GM18517 (cell line): Measurements from ENCODE around the gene DVL3.
"Not testable (repeated sequence)": the region's sequence is repeated elsewhere in the genome, so short reads cannot be mapped to it uniquely, and the experiment has no call there.

ENCODE experiments used
- ATAC-seq: cut with Tn5 transposase; IDR thresholded peaks from one replicate; pipeline ENCODE4 v1.9.1; 2021; ENCODE audit warnings: mild to moderate bottlenecking, moderate library complexity; ENCODE audit not compliant: unreplicated experiment

Gene DVL3

DNA sequence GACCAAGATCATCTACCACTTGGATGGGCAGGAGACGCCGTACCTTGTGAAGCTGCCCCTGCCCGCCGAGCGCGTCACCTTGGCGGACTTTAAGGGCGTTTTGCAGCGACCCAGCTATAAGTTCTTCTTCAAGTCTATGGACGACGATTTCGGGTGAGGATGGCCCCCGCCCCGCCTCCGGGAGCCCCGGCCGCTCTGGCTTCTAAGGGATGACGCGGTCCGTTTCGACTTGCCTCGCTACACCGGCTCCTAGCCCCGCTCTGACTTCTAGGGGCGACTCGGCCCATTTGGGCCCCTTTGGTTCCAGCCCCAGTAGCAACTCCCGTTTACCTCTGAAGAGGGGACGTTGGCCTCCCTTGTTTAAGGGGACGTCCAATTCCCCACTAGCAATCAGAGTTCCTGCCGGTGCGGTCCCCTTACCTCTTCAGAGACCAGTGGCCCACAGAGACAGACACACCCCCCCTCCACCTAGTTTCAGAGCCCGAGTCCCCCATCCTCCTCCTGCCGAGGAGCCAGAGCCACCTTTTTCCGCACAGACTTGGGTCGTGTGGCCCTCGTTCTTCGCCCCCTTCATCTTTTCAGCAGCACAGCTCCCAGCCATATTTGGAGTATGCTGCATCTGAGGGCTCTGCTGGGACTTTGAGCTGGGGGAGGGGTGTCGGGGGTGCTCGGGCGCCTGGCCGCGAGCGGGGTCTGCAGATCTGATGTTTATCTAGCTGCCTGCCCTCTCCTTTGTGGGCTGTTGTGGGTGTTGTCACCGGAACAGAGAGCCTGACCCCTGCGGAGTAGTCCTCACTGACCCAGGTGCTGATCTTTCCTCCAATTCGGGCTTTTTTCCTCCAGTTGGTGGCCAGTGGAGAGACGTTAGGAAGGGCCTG is 706 bp downstream of the DVL3 start:
- peak; percentile 28 for ATAC-seq

GRCh38 chr3:184156522-184156955 is 1.4 kb downstream of the DVL3 start:
- no peak for ATAC-seq

- ATAC-seq, result no peak
Observed at GRCh38 chr3:184157206-184157605, 2.0 kb downstream of the DVL3 start.

DNA sequence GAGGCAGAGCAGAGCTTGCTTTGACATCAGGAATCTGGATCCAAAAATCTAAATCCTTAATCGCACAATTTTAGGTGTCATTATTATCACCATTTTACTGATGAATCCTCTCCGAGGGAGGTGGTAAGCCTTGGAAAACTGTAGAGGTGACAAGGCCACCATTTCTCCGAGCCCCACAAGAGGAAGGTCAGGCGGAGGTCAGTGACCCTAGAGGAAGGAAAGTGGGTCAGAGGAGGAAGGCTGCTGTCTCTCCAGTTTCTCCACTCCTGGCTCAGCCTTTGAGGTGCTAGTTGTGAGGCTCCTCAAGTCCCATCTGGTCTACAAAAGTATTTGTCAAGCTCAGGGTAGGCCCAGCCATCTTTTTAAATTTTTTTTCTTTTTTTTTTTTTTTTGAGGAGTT is 3.2 kb downstream of the DVL3 start:
- no peak for ATAC-seq

DNA sequence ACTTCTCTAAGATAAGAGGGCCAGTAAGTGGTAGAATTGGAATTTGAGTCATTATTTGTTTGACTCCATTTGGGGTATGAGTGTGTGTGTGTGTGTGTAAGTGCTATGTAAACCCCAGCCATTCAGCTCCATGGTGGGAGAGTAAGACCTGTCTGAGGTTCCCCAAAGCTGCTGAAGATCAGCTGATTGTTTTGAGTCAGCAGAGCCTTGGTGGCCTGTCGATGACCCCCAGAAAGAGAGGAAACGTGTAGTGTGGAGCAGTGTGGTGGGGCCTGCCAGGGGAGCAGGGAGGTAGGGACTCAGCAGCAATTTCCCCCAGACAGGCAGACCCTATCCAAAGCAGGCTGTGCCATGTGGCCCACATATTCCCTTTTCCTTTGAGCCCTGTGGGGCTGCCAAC is 5.3 kb downstream of the DVL3 start:
- ATAC-seq, result no peak

GRCh38 chr3:184162571-184163070 is 7.4 kb downstream of the DVL3 start:
- ATAC-seq, result not testable (repeated sequence)

DNA sequence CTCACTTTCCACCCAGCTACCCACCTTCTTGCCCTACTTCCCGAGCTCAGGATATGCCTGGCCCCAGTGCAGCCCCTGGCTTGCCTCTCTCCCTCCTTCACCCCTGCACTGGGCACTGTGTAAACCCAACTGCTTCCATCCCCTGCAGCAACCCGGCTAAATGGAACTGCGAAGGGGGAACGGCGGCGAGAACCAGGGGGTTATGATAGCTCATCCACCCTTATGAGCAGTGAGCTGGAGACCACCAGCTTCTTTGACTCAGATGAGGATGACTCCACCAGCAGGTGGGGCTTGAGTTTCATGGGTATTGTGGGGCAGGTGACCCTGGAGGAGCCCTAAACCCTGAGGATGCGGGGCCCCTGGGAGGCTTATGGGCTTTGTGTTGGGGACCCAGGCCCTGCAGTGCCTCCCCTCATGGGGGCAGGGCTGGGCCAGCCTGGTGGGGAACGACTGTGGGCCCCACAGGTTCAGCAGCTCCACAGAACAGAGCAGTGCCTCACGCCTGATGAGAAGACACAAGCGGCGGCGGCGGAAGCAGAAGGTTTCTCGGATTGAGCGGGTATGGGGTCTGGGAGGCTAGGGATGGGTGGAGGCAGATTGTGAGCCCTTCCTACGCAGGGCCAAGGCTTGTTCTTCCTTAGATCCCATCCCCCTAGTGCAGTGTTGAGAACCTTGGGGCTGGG is 9.6 kb downstream of the DVL3 start:
- ATAC-seq, result no peak

GRCh38 chr3:184165543-184165942 is 10.4 kb downstream of the DVL3 start:
- ATAC-seq, result no peak

DNA sequence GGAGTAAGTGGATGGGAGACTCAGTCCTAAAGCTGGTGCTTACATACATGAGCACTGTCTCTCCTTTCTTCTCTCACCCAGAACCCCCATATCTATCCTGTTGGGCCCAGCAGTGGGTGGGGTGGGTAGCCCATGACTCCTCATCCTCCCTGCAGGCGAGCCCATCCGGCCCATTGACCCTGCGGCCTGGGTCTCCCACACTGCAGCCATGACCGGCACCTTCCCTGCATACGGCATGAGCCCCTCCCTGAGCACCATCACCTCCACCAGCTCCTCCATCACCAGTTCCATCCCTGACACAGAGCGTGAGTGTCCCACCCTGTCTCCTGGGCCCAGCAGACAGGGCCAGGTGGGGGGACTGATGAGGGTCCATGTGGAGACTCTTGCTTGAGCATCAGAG is 11.5 kb downstream of the DVL3 start:
- no peak for ATAC-seq

DNA sequence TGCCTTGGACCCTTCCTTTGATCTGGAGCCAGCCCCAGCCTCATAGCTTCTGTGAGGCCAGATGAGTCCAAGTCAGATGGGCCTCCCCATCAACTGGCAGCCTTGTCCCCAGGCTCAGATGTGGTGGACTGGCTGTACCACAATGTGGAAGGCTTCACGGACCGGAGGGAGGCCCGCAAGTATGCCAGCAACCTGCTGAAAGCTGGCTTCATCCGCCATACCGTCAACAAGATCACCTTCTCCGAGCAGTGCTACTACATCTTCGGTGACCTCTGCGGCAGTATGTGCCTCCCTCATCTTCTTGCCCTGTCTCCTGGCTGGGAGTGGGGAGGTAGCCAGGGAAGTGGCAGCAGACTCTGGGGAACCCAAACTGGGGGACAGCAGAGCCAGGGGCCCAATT is 12.6 kb downstream of the DVL3 start:
- ATAC-seq, result no peak

DNA sequence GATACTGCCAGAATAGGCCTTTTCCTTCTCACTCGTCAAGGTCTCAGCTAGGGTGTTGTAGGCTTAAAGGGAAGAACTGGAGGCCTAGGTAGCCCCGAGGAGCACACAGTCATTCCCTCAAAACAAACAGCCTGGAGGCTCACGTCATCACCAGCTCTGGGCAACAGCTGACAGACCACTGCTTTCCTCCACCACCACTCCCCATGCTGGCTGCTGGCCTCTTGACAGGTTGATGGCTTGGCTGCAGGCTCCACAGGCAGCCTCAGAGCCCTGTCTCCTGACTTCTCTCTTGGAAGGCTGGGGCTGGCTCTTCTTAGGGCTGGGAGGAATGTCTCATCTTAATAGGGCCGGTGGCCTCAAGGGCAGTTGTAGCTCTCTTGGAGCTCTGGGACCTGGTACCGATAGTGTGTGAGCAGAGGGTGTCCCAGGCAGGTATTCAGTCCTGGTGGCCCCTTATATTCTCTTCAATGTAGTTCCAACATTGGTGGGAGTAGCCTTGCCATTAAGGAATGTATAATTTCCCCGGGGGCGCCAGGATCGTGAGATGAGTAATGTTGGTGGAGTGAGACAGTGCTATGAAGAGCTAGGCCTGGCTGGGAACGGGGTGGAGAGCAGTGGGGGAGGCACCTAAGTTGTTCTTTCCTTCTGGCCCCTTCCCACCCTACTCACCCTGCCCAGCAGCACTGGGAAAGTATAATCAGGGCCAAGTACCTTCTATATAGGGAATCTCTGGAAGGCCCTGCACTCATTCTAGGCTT is 13.4 kb downstream of the DVL3 start:
- ATAC-seq, result no peak

DNA sequence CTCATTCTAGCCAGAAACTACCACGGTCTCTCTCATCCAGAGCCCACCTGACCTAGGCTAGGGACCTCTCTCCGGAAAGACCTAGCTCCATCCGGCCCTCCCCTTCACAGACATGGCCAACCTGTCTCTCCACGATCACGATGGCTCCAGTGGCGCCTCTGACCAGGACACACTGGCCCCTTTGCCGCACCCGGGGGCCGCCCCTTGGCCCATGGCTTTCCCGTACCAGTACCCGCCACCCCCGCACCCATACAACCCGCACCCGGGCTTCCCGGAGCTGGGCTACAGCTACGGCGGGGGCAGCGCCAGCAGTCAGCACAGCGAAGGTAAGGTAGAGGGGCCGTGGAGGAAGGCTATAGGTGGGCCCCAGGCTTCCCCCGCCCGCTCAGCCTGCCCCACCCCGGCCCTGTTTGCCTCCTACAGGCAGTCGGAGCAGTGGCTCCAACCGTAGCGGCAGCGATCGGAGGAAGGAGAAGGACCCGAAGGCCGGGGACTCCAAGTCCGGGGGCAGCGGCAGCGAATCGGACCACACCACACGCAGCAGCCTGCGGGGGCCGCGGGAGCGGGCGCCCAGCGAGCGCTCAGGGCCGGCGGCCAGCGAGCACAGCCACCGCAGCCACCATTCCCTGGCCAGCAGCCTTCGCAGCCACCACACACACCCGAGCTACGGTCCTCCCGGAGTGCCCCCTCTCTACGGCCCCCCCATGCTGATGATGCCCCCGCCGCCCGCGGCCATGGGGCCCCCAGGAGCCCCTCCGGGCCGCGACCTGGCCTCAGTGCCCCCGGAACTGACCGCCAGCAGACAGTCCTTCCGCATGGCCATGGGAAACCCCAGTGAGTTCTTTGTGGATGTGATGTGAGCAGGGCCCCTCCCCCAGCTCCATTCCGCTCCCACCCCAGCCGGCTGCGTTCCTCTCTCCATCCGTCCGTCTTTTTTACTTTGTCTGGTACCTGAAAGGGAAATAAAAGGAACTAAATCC is 15.0 kb downstream of the DVL3 start:
- ATAC-seq, result no peak

DNA sequence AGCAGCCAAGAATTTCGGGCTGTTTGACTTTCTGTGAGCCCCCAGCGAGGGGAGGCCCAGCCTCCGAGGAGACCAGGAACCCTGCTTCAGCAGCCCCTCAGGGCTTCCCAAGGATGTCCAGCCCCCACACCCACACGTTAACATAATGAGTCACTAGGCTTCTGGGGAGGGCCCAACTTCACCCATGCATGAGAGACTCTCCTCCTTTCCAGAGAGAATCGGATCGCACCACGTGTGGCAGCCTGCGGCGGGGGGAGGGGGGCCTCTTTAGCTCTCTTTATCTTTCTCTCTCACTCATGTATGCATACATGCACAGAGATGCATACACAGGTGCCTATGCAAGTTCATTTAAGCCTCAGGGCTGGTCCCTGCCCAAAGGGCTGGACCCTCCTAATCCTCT is 16.4 kb downstream of the DVL3 start:
- no peak for ATAC-seq

GRCh38 chr3:184172681-184173373 is 17.6 kb downstream of the DVL3 start:
- no peak for ATAC-seq

- no peak for ATAC-seq
Observed at GRCh38 chr3:184173374-184173722, 18.2 kb downstream of the DVL3 start.

DNA sequence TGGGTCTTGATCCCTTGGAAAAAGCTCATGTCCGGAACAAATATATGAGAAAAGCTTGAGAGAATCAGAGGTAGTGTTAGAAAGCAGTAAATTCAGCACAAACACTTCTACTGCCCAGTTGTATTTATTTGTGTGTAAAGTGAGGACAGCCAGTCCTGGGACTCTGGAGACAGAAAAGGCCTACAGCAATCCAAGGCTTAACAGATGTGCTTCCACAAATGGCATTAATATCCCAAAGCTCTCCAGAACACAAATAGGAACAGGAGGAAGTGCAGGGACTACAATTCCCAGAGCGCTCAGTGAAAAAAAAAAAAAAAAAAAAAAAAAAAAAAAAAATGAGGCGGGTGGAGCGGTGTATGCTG is 19.1 kb downstream of the DVL3 start:
- no peak for ATAC-seq

- peak; percentile 94 for ATAC-seq
Observed at GRCh38 chr3:184174646-184175492, 19.7 kb downstream of the DVL3 start, which contains the start of gene AP2M1. TSS of gene AP2M1 (plus strand) at chr3:184174855. CDS start at chr3:184176994, 2,139 bp downstream.

DNA sequence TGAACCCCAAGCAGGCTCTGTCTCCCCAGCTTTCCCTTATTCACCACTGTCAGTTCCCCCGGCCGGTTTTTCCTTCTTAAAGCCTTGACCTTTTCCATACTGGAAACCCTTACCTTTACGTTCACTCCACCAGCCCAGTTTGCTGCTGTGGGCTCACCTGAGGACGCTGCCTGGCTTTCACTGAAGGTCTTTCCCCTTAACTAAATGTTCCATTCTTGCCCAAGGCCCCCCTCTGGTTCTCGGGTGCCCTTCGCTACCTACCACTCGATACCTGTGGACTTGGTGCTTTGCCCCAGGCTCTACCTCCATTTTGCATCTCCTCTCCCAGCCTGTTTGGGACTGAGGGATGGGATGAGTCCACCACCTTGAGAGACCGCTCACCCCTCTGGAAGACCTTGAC is 20.3 kb downstream of the DVL3 start:
- no peak for ATAC-seq

DNA sequence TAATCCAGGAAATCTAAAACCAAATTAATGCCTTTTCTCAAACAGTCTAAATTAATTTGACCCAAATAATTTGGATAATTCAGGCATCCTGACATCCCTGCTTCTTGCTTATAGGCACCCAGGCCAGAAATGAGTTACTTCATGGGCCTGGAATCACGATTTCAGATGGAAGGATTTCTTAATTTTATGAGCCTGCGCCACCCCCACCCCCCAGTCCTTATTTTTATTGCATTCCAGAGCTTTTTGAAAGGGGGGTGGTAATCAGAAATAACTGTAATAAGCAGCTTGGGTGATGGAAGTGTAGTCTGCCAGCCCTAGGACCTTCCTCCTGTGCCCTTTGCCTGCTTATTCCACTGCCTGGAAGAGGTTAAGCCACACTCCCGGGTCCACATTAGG is 20.8 kb downstream of the DVL3 start:
- ATAC-seq, result no peak
